Measurements from ENCODE around the gene SAT2.

Gene SAT2

GRCh38 chr17:7623661-7624060 is 4.0 kb downstream of the SAT2 start:
- Histone ChIP-seq H3K27me3 (replicated peaks) (no peaks in the 10 kb centered on the region), H3K27ac (no peak overlapping the region), H3K4me3 (ENCODE audit: low read depth, low read length) (no peak overlapping the region), H3K36me3 (replicated peaks) (no peaks in the 10 kb centered on the region)
- in situ Hi-C loops (cut with HindIII; ENCODE audit: low pct_ligation_motif_present, low sequenced_read_pairs): no loop called here
- no peak for DNase-seq
- TF ChIP-seq CTCF (IDR thresholded peaks at IDR 0.05; ENCODE audit: low read depth, low read length, missing control alignments): no peak

GRCh38 chr17:7620835-7621234 is 6.8 kb downstream of the SAT2 start:
- in situ Hi-C loops (cut with HindIII; ENCODE audit: low pct_ligation_motif_present, low sequenced_read_pairs): no loop called here
- Histone ChIP-seq H3K4me3 (ENCODE audit: low read depth, low read length) (no peak overlapping the region), H3K36me3 (replicated peaks) (no peaks in the 10 kb centered on the region), H3K27ac (no peak overlapping the region), H3K27me3 (replicated peaks) (no peaks in the 10 kb centered on the region)
- TF ChIP-seq CTCF (IDR thresholded peaks at IDR 0.05; ENCODE audit: low read depth, low read length, missing control alignments): no peak
- DNase-seq: no peak

- no peak for TF ChIP-seq CTCF (IDR thresholded peaks at IDR 0.05; ENCODE audit: low read depth, low read length, missing control alignments)
- no peak for DNase-seq
- in situ Hi-C loops (cut with HindIII; ENCODE audit: low pct_ligation_motif_present, low sequenced_read_pairs): no loop called here
Measured at GRCh38 chr17:7618608-7619007, 9.0 kb downstream of the SAT2 start.

GRCh38 chr17:7615265-7615747 is 12.3 kb downstream of the SAT2 start:
- no peak for DNase-seq
- no peak for TF ChIP-seq CTCF (IDR thresholded peaks at IDR 0.05; ENCODE audit: low read depth, low read length, missing control alignments)
- H3K36me3 ChIP-seq (replicated peaks): peaks cover 3% of the 10 kb centered on the region
- in situ Hi-C loops (cut with HindIII; ENCODE audit: low pct_ligation_motif_present, low sequenced_read_pairs): no loop called here
- H3K27me3 ChIP-seq (replicated peaks): no peaks in the 10 kb centered on the region
- H3K4me3 ChIP-seq (ENCODE audit: low read depth, low read length): peak overlapping the region; percentile 53
- H3K27ac ChIP-seq: no peak overlapping the region

More at GRCh38 chr17:7618608-7619007, 9.0 kb downstream of the SAT2 start:
- Histone ChIP-seq H3K27ac (no peak overlapping the region), H3K36me3 (replicated peaks) (no peaks in the 10 kb centered on the region), H3K27me3 (replicated peaks) (no peaks in the 10 kb centered on the region), H3K4me3 (ENCODE audit: low read depth, low read length) (no peak overlapping the region)

- H3K36me3 ChIP-seq (replicated peaks): peaks cover 3% of the 10 kb centered on the region
- peak; percentile 77 for TF ChIP-seq CTCF (IDR thresholded peaks at IDR 0.05; ENCODE audit: low read depth, low read length, missing control alignments)
- peak within 1 kb of the TSS; percentile 87 for H3K4me3 ChIP-seq (ENCODE audit: low read depth, low read length)
- peak within 1 kb of the TSS; percentile 72 for H3K27ac ChIP-seq
- DNase-seq: peak; percentile 100
- no peaks in the 10 kb centered on the region for H3K27me3 ChIP-seq (replicated peaks)
- in situ Hi-C loops (cut with HindIII; ENCODE audit: low pct_ligation_motif_present, low sequenced_read_pairs): no loop called here
Measured at GRCh38 chr17:7614425-7615264, 13.0 kb downstream of the SAT2 start, which contains the start of gene FXR2. Gene FXR2 (minus strand): TSS chr17:7614897. CDS start chr17:7614532, 365 bp downstream.
